Heart right ventricle (tissue), 16 donors: ENCODE data around the gene LRRTM3. TPM values are rescaled to one million over a fixed set of nuclear protein-coding genes. Genes with fewer than 3 reads are reported as not detected.
A peak's percentile ranks its signal among the peaks of the same experiment; 100 is the strongest.

Experiments
- ATAC-seq, 8 donors: fragments of 200-7000 bp; cut with Tn5 transposase; one replicate each; pipeline ENCODE4 v1.9.1; 2020; ENCODE audit warnings: mild to moderate bottlenecking in 8 of 8, moderate library complexity in 8 of 8, moderate number of reproducible peaks in 1 of 8
- DNase-seq, 2 donors: peaks; one replicate each; pipeline ENCODE4 v3.0.0-alpha.2; 2020
- H3K27ac ChIP-seq, 10 donors: fragments of 200-600 bp; sonication (generic) in 2 of 10; one replicate each; pipeline versions ENCODE4 v1.5.0 to v1.8.0; 2020 to 2022; ENCODE audit warnings: mild to moderate bottlenecking in 3 of 10
- H3K27me3 ChIP-seq, 7 donors: fragments of 200-600 bp; one replicate each; pipeline ENCODE4 v1.8.0; 2021 to 2022; ENCODE audit warnings: mild to moderate bottlenecking in 2 of 7
- H3K36me3 ChIP-seq, 9 donors: fragments of 200-600 bp; sonication (generic) in 1 of 9; one replicate each; pipeline versions ENCODE4 v1.5.0 to v1.8.0; 2020 to 2022; ENCODE audit warnings: mild to moderate bottlenecking in 2 of 9
- H3K4me1 ChIP-seq, 9 donors: fragments of 200-600 bp; sonication (generic) in 1 of 9; one replicate each; pipeline versions ENCODE4 v1.5.0 to v1.8.0; 2020 to 2022; ENCODE audit warnings: mild to moderate bottlenecking in 4 of 9
- H3K4me3 ChIP-seq, 10 donors: fragments of 200-600 bp; sonication (generic) in 2 of 10; one replicate each; pipeline versions ENCODE4 v1.5.0 to v1.8.0; 2020 to 2022; ENCODE audit warnings: mild to moderate bottlenecking in 7 of 10, moderate library complexity in 2 of 10
- H3K9me3 ChIP-seq, 11 donors: fragments of 200-600 bp in 10 of 11; sonication (generic) in 2 of 11; one replicate each; pipeline versions ENCODE4 v1.5.0 to v1.8.0; 2013 to 2022; ENCODE audit warnings: mild to moderate bottlenecking in 2 of 11, control low read depth in 1 of 11, moderate library complexity in 1 of 11
- CTCF ChIP-seq, 9 donors: fragments of 200-600 bp; sonication (generic) in 2 of 9; IDR thresholded peaks; one replicate each; pipeline versions ENCODE4 v1.5.0 to v1.8.0; 2021 to 2022; ENCODE audit warnings: antibody characterized with exemption in 9 of 9, mild to moderate bottlenecking in 5 of 9, moderate library complexity in 1 of 9
- WGBS, 2 donors: extraction: QIAGEN DNeasy Blood & Tissue Kit; methylation state at CpG; one replicate each; pipeline ENCODE4 v1.1.7; 2013; ENCODE audit warnings: inconsistent platforms in 1 of 2; 5-methylcytosine and 5-hydroxymethylcytosine counted together
- intact Hi-C, 10 donors: fragments of 100-400 bp; cut with DNase I; formaldehyde crosslinking; loops; one replicate each; pipeline versions ENCODE4 v1.11.1 to v1.14.2; 2022
- polyA plus RNA-seq, 2 donors: library from polyadenylated mRNA; stranded (reverse); fragments of 200-250 nt; gene quantifications; one replicate each; pipeline ENCODE4 v1.2.3, GENCODE V29; 2013
- total RNA-seq, 10 donors: library from RNA; stranded (reverse); fragmentation: NEBNext Ultra II Directional in 3 of 10; extraction: Animal tissue kit (Norgen Biotek cat#: 25700) in 3 of 10; gene quantifications; one replicate each; pipeline versions ENCODE4 v1.2.1 to v1.2.4, GENCODE V29; 2021 to 2023
- donor health status: Arrhythmogenic right ventricular cardiomyopathy.
- donor health status: ischemic (EF 13 %, LVEDD 7.1; RV severe dilation, severe dysfunction).
- donor health status: healthy with polysubstance abuse.
- donor health status: DM: no; HTN: yes; CAD: no.
- donor health status: DM: no; HTN: no; CAD: no.
- donor health status: ischemic (EF 25% LVEDD 6.9; RV normal size, moderate dysfunction).
- donor health status: ischemic (EF 25% LVEDD 5.7; RV mildly dilated, moderate dysfunction).
- donor health status: healthy.
- donor health status: DM: yes; HTN: yes; CAD: no.
- donor health status: Ischemic cardiomyopathy.
- donor health status: ischemic (EF 35%, LVEDD 5.7; RV mildly dilated, moderate dysfunction).
- donor health status: nonischemic (EF 11% LVEDD 7.7; RV severe dilation, severe dysfunction).
- donor health status: DM: yes; HTN: yes; CAD: no.
- donor health status: PGD.
- donor health status: ischemic (EF 29% LVEDD 5.4; RV normal size, mild dysfunction).
- donor health status: nonischemic (EF 23%, LVEDD 6.1; RV moderate dilation, normal function).

The LRRTM3 gene
- total and polyA plus RNA-seq, 12 donors, result not detected

- H3K27me3 ChIP-seq, result no peaks in the 10 kb centered on the region
- H3K4me1 ChIP-seq, result peaks cover 0 to 27% (median 0%) of the 10 kb centered on the region in 9 donors
- no peaks in the 10 kb centered on the region for H3K36me3 ChIP-seq
- ATAC-seq (no peak), DNase-seq (no peak)
- intact Hi-C loops, result no loop called here
- no peak overlapping the region for H3K4me3 ChIP-seq
- no peaks in the 10 kb centered on the region for H3K9me3 ChIP-seq
- WGBS, 2 donors, result 10 to 14% methylated on average over 1 of the region's 1 CpG
- no peak overlapping the region for H3K27ac ChIP-seq
- TF ChIP-seq CTCF (IDR thresholded peaks at IDR 0.05), result no peak
Measured at GRCh38 chr10:67119651-67120050, 193.8 kb downstream of the LRRTM3 start.

- WGBS, 2 donors, result 85 to 93% methylated on average over 2 of the region's 2 CpGs
- H3K36me3 ChIP-seq, result no peaks in the 10 kb centered on the region
- no peak for DNase-seq
- no peak overlapping the region for H3K4me3 ChIP-seq
- H3K4me1 ChIP-seq, result peaks cover 0 to 6% (median 0%) of the 10 kb centered on the region in 9 donors
- no peaks in the 10 kb centered on the region for H3K27me3 ChIP-seq
- no peaks in the 10 kb centered on the region for H3K9me3 ChIP-seq
- no peak overlapping the region for H3K27ac ChIP-seq
- ATAC-seq, result no peak
- intact Hi-C loops, result no loop called here
- TF ChIP-seq CTCF (IDR thresholded peaks at IDR 0.05), result no peak
Measured at GRCh38 chr10:67127441-67127840, 201.6 kb downstream of the LRRTM3 start.

- 19 to 25% methylated on average over 2 of the region's 2 CpGs for WGBS, 2 donors
- TF ChIP-seq CTCF (IDR thresholded peaks at IDR 0.05), result no peak
- intact Hi-C loops, result no loop called here
- ATAC-seq (peak in 3 of 8 donors; percentile 29 to 35 (median 31)), DNase-seq (no peak)
- no peaks in the 10 kb centered on the region for H3K9me3 ChIP-seq
- peaks cover 0 to 8% (median 0%) of the 10 kb centered on the region in 9 donors for H3K4me1 ChIP-seq
- no peak overlapping the region for H3K4me3 ChIP-seq
- peak overlapping the region in 1 of 10 donors; percentile 15 for H3K27ac ChIP-seq
- no peaks in the 10 kb centered on the region for H3K36me3 ChIP-seq
- H3K27me3 ChIP-seq, result no peaks in the 10 kb centered on the region
Measured at GRCh38 chr10:67140641-67141040, 214.8 kb downstream of the LRRTM3 start.

GRCh38 chr10:67141300-67141699, 215.5 kb downstream of the LRRTM3 start:
- no peak for ATAC-seq

More at GRCh38 chr10:67141300-67141699, 215.5 kb downstream of the LRRTM3 start:
- no peaks in the 10 kb centered on the region for H3K9me3 ChIP-seq
- H3K27ac ChIP-seq, result no peak overlapping the region
- H3K4me1 ChIP-seq, result peaks cover 0 to 8% (median 0%) of the 10 kb centered on the region in 9 donors
- H3K4me3 ChIP-seq, result no peak overlapping the region
- H3K36me3 ChIP-seq, result no peaks in the 10 kb centered on the region
- H3K27me3 ChIP-seq, result no peaks in the 10 kb centered on the region
- 75 to 92% methylated on average over 6 of the region's 6 CpGs for WGBS, 2 donors
- DNase-seq, result no peak
- TF ChIP-seq CTCF (IDR thresholded peaks at IDR 0.05), result no peak
- intact Hi-C loops, result no loop called here
